Endodermal cell (in vitro differentiated cells): ENCODE measurements around the gene ACVRL1. TPM values are rescaled to one million over a fixed set of nuclear protein-coding genes. Genes with fewer than 3 reads are reported as not detected.

Experiments
- DNase-seq: peaks from one replicate; pipeline ENCODE4 v3.0.0-alpha.2; 2017
- H3K27ac ChIP-seq: 2 replicates; pipeline ENCODE4 v1.5.1; 2013; ENCODE audit warnings: mild to moderate bottlenecking, low read depth, low read length, moderate library complexity
- H3K27me3 ChIP-seq: 2 replicates; pipeline ENCODE4 v1.6.1; 2013; ENCODE audit warnings: mild to moderate bottlenecking, low read length, moderate library complexity; ENCODE audit not compliant: insufficient read depth, control insufficient read depth, poor library complexity, severe bottlenecking
- H3K36me3 ChIP-seq: 2 replicates; pipeline ENCODE4 v1.7.0; 2013; ENCODE audit warnings: mild to moderate bottlenecking, low read length, moderate library complexity; ENCODE audit not compliant: control insufficient read depth, insufficient read depth
- H3K4me1 ChIP-seq: one replicate; pipeline ENCODE4 v1.7.0; 2013; ENCODE audit warnings: low read length; ENCODE audit not compliant: control insufficient read depth, insufficient read depth
- H3K4me3 ChIP-seq: 2 replicates; pipeline ENCODE4 v1.5.1; 2013; ENCODE audit warnings: mild to moderate bottlenecking, low read length, moderate library complexity
- H3K9ac ChIP-seq: 2 replicates; pipeline ENCODE4 v1.6.1; 2013; ENCODE audit warnings: mild to moderate bottlenecking, low read length, moderate library complexity; ENCODE audit not compliant: poor library complexity, severe bottlenecking; ENCODE audit errors: extremely low read depth
- H3K9me3 ChIP-seq: 2 replicates; pipeline ENCODE4 v1.6.1; 2013; ENCODE audit warnings: mild to moderate bottlenecking, low read length, moderate library complexity; ENCODE audit not compliant: control insufficient read depth
- H3K27ac Mint-ChIP-seq: 2 replicates; pipeline ENCODE4 v1.8.0; 2020; ENCODE audit warnings: mixed read lengths
- H3K27me3 Mint-ChIP-seq: 2 replicates; pipeline ENCODE4 v1.8.0; 2021; ENCODE audit warnings: mild to moderate bottlenecking, mixed read lengths; ENCODE audit not compliant: insufficient read depth
- H3K36me3 Mint-ChIP-seq: 2 replicates; pipeline ENCODE4 v1.8.0; 2020; ENCODE audit warnings: low read depth, mixed read lengths
- H3K4me1 Mint-ChIP-seq: 2 replicates; pipeline ENCODE4 v1.8.0; 2020; ENCODE audit warnings: mixed read lengths
- H3K4me3 Mint-ChIP-seq: 2 replicates; pipeline ENCODE4 v1.8.0; 2020; ENCODE audit warnings: mild to moderate bottlenecking, moderate library complexity, mixed read lengths
- H3K9me3 Mint-ChIP-seq: 2 replicates; pipeline ENCODE4 v1.8.0; 2020; ENCODE audit warnings: mild to moderate bottlenecking, mixed read lengths
- CTCF ChIP-seq: fragments of 200-600 bp; sonication (generic); conservative IDR thresholded peaks from 2 replicates; pipeline ENCODE4 v1.5.0; 2021; ENCODE audit warnings: antibody characterized with exemption, mild to moderate bottlenecking
- WGBS, 2 experiments: methylation state at CpG; one replicate each; pipeline versions ENCODE4 v1.1.5 to v1.1.7; 2013; ENCODE audit warnings: missing lambda C conversion rate in 2 of 2, mixed read lengths in 1 of 2; ENCODE audit not compliant: insufficient coverage in 1 of 2, insufficient read length in 1 of 2; 5-methylcytosine and 5-hydroxymethylcytosine counted together
- total RNA-seq, 2 donors: library from RNA; stranded (reverse); fragmentation: NEBNext Ultra II Directional in 1 of 2; extraction: Animal tissue kit (Norgen Biotek cat#: 25700) in 1 of 2; gene quantifications; 2 replicates in 1 of 2; 3 replicates in 1 of 2; pipeline ENCODE4 v1.2.1, GENCODE V29; 2021

ACVRL1 gene
- total RNA-seq, 2 donors from 2014 or later: 0.42 to 0.64 TPM

- no peak overlapping the region for H3K4me3 Mint-ChIP-seq
- H3K9me3 ChIP-seq: no peaks in the 10 kb centered on the region
- no peaks in the 10 kb centered on the region for H3K36me3 Mint-ChIP-seq
- peak; percentile 51 for TF ChIP-seq CTCF
- H3K4me1 Mint-ChIP-seq: peaks cover 1% of the 10 kb centered on the region
- H3K4me1 ChIP-seq: no peaks in the 10 kb centered on the region
- no peak overlapping the region for H3K27ac ChIP-seq
- no peaks in the 10 kb centered on the region for H3K36me3 ChIP-seq
- no peak overlapping the region for H3K4me3 ChIP-seq
- H3K9ac ChIP-seq: no peak overlapping the region
- peaks cover 12% of the 10 kb centered on the region for H3K27me3 ChIP-seq
- WGBS, 2 experiments: 89 to 96% methylated on average over 5 to 20 of the region's 21 CpGs
- peaks cover 26% of the 10 kb centered on the region for H3K27me3 Mint-ChIP-seq
- no peak overlapping the region for H3K27ac Mint-ChIP-seq
- H3K9me3 Mint-ChIP-seq: no peaks in the 10 kb centered on the region
- DNase-seq: peak; percentile 63
Observed at GRCh38 chr12:51889216-51890132, 17.8 kb upstream of the ACVRL1 start.

- Histone ChIP-seq H3K9ac (no peak overlapping the region), H3K36me3 (no peaks in the 10 kb centered on the region), H3K27ac (no peak overlapping the region), H3K27me3 (peaks cover 12% of the 10 kb centered on the region), H3K4me3 (no peak overlapping the region), H3K4me1 (no peaks in the 10 kb centered on the region), H3K9me3 (no peaks in the 10 kb centered on the region)
- Mint-ChIP-seq H3K36me3 (no peaks in the 10 kb centered on the region), H3K27me3 (peaks cover 26% of the 10 kb centered on the region), H3K4me3 (no peak overlapping the region), H3K9me3 (no peaks in the 10 kb centered on the region), H3K4me1 (peaks cover 5% of the 10 kb centered on the region), H3K27ac (no peak overlapping the region)
- no peak for TF ChIP-seq CTCF
- WGBS, 2 experiments: 83 to 86% methylated on average over 2 of the region's 2 CpGs
- DNase-seq: no peak
Observed at GRCh38 chr12:51890133-51890464, 17.2 kb upstream of the ACVRL1 start.

GRCh38 chr12:51890511-51891171 is 16.7 kb upstream of the ACVRL1 start:
- H3K9me3 ChIP-seq: no peaks in the 10 kb centered on the region
- H3K36me3 ChIP-seq: no peaks in the 10 kb centered on the region
- peaks cover 26% of the 10 kb centered on the region for H3K27me3 Mint-ChIP-seq
- peak; percentile 63 for DNase-seq
- H3K27ac Mint-ChIP-seq: no peak overlapping the region
- H3K4me3 ChIP-seq: no peak overlapping the region
- peaks cover 3% of the 10 kb centered on the region for H3K4me1 ChIP-seq
- peaks cover 9% of the 10 kb centered on the region for H3K4me1 Mint-ChIP-seq
- H3K27ac ChIP-seq: no peak overlapping the region
- H3K9ac ChIP-seq: no peak overlapping the region
- H3K27me3 ChIP-seq: peaks cover 12% of the 10 kb centered on the region
- 89 to 91% methylated on average over 16 to 22 of the region's 22 CpGs for WGBS, 2 experiments
- no peaks in the 10 kb centered on the region for H3K36me3 Mint-ChIP-seq
- no peak overlapping the region for H3K4me3 Mint-ChIP-seq
- TF ChIP-seq CTCF: no peak
- H3K9me3 Mint-ChIP-seq: no peaks in the 10 kb centered on the region
